Thyroid gland (tissue), 4 donors: ENCODE data around the gene PCK2. TPM values are rescaled to one million over a fixed set of nuclear protein-coding genes. Genes with fewer than 3 reads are reported as not detected.

ENCODE experiments used
- DNase-seq, 2 donors: peaks; one replicate each; pipeline ENCODE4 v3.0.0-alpha.2; 2019
- H3K27ac ChIP-seq, 3 donors: fragments of 200-600 bp; sonication (generic); 1 replicate in 2 of 3; 2 replicates in 1 of 3; pipeline ENCODE4 v1.5.1; 2016 to 2019; ENCODE audit warnings: mild to moderate bottlenecking in 1 of 3, moderate library complexity in 1 of 3
- H3K27me3 ChIP-seq: fragments of 200-600 bp; sonication (generic); one replicate; pipeline ENCODE4 v1.5.1; 2019
- H3K36me3 ChIP-seq, 2 donors: fragments of 200-600 bp; sonication (generic); one replicate each; pipeline ENCODE4 v1.5.1; 2016 to 2019
- H3K4me1 ChIP-seq, 2 donors: fragments of 200-600 bp; sonication (generic); one replicate each; pipeline ENCODE4 v1.5.1; 2017 to 2019
- H3K4me3 ChIP-seq, 3 donors: fragments of 200-600 bp; sonication (generic); replicated peaks in 1 of 3; 1 replicate in 2 of 3; 2 replicates in 1 of 3; pipeline ENCODE4 v1.5.1; 2016; ENCODE audit warnings: mild to moderate bottlenecking in 1 of 3
- H3K9me3 ChIP-seq: fragments of 200-600 bp; sonication (generic); one replicate; pipeline ENCODE4 v1.5.1; 2017
- CTCF ChIP-seq, 6 experiments: fragments of 200-600 bp in 3 of 6; fragments of 450-650 bp in 3 of 6; sonication (generic) in 3 of 6; IDR thresholded peaks; one replicate each; pipeline ENCODE4 v1.5.1; 2016 to 2019; ENCODE audit warnings: antibody characterized with exemption in 6 of 6, mild to moderate bottlenecking in 2 of 6, inconsistent platforms in 1 of 6, moderate library complexity in 1 of 6
- POLR2A ChIP-seq, 2 donors: fragments of 450-650 bp; IDR thresholded peaks; one replicate each; pipeline ENCODE4 v1.6.1; 2017; ENCODE audit warnings: antibody characterized with exemption in 2 of 2, mild to moderate bottlenecking in 2 of 2, moderate library complexity in 1 of 2
- WGBS, 2 donors: methylation state at CpG; one replicate each; pipeline ENCODE4 v1.1.5; 2017; 5-methylcytosine and 5-hydroxymethylcytosine counted together
- intact Hi-C: fragments of 100-400 bp; cut with DNase I; formaldehyde crosslinking; loops from one replicate; pipeline ENCODE4 v1.15.1; 2023
- total RNA-seq, 4 donors: library from RNA; depleted of rRNA; stranded (reverse); fragments of >200 nt; gene quantifications; one replicate each; pipeline ENCODE4 v1.2.3, GENCODE V29; 2016

PCK2 gene
- total RNA-seq, 4 donors from 2014 or later = 29.8 to 47.4 (median 39.3) TPM

- no peaks in the 10 kb centered on the region for H3K27me3 ChIP-seq
- peak overlapping the region; percentile 29 to 62 (median 50) for H3K27ac ChIP-seq
- 39 to 48% methylated on average over 5 of the region's 5 CpGs for WGBS, 2 donors
- peaks cover 15 to 28% of the 10 kb centered on the region in 2 donors for H3K4me1 ChIP-seq
- no peak overlapping the region for H3K4me3 ChIP-seq
- DNase-seq = no peak
- no peaks in the 10 kb centered on the region for H3K36me3 ChIP-seq
- intact Hi-C loops = loop anchor here (5.0 kb wide), 1 partner anchor 51 kb away; no protein-coding TSS in a partner anchor
- no peak for TF ChIP-seq POLR2A (IDR thresholded peaks at IDR 0.05)
- no peak for TF ChIP-seq CTCF (IDR thresholded peaks at IDR 0.05)
- no peaks in the 10 kb centered on the region for H3K9me3 ChIP-seq
These were observed 14.3 kb downstream of the PCK2 start for GRCh38 chr14:24108336-24108874.

GRCh38 chr14:24110060-24110459 lies 15.9 kb downstream of the PCK2 start:
- Histone ChIP-seq H3K27me3 (no peaks in the 10 kb centered on the region), H3K4me3 (no peak overlapping the region), H3K27ac (no peak overlapping the region), H3K36me3 (no peaks in the 10 kb centered on the region), H3K9me3 (no peaks in the 10 kb centered on the region), H3K4me1 (peaks cover 15 to 28% of the 10 kb centered on the region in 2 donors)
- no peak for TF ChIP-seq CTCF (IDR thresholded peaks at IDR 0.05)
- no peak for TF ChIP-seq POLR2A (IDR thresholded peaks at IDR 0.05)
- DNase-seq = no peak
- 88 to 89% methylated on average over 9 of the region's 9 CpGs for WGBS, 2 donors
- intact Hi-C loops = no loop called here

- H3K4me1 ChIP-seq = peaks cover 16 to 26% of the 10 kb centered on the region in 2 donors
- intact Hi-C loops = no loop called here
- no peaks in the 10 kb centered on the region for H3K9me3 ChIP-seq
- no peak for TF ChIP-seq POLR2A (IDR thresholded peaks at IDR 0.05)
- no peak for TF ChIP-seq CTCF (IDR thresholded peaks at IDR 0.05)
- H3K27ac ChIP-seq = no peak overlapping the region
- WGBS, 2 donors = 30 to 76% methylated on average over 1 of the region's 1 CpG
- DNase-seq = no peak
- H3K27me3 ChIP-seq = no peaks in the 10 kb centered on the region
- no peaks in the 10 kb centered on the region for H3K36me3 ChIP-seq
- H3K4me3 ChIP-seq = no peak overlapping the region
These were observed 16.4 kb downstream of the PCK2 start for GRCh38 chr14:24110523-24110922.

GRCh38 chr14:24113379-24113800 lies 19.3 kb downstream of the PCK2 start:
- no peak for DNase-seq
- intact Hi-C loops = no loop called here
- peaks cover 5 to 11% of the 10 kb centered on the region in 2 donors for H3K36me3 ChIP-seq
- no peak for TF ChIP-seq POLR2A (IDR thresholded peaks at IDR 0.05)
- TF ChIP-seq CTCF (IDR thresholded peaks at IDR 0.05) = no peak
- no peaks in the 10 kb centered on the region for H3K27me3 ChIP-seq
- H3K9me3 ChIP-seq = no peaks in the 10 kb centered on the region
- peak overlapping the region; percentile 98 to 100 (median 99) for H3K27ac ChIP-seq
- WGBS, 2 donors = 20 to 26% methylated on average over 13 of the region's 15 CpGs
- H3K4me3 ChIP-seq = peak overlapping the region; percentile 63 to 97 (median 90)
- peaks cover 14 to 16% of the 10 kb centered on the region in 2 donors for H3K4me1 ChIP-seq

- Histone ChIP-seq H3K4me1 (peaks cover 13 to 14% of the 10 kb centered on the region in 2 donors), H3K4me3 (peak overlapping the region; percentile 63 to 97 (median 90)), H3K27ac (peak overlapping the region; percentile 98 to 100 (median 99)), H3K9me3 (no peaks in the 10 kb centered on the region), H3K36me3 (peaks cover 10 to 17% of the 10 kb centered on the region in 2 donors), H3K27me3 (no peaks in the 10 kb centered on the region)
- DNase-seq = peak; percentile 85 to 90
- TF ChIP-seq CTCF (IDR thresholded peaks at IDR 0.05) (peak in 1 of 6 experiments; percentile 7), POLR2A (IDR thresholded peaks at IDR 0.05) (peak; percentile 25 to 80)
- WGBS, 2 donors = 0 to 1% methylated on average over 32 to 42 of the region's 42 CpGs
- intact Hi-C loops = no loop called here
These were observed 19.9 kb downstream of the PCK2 start for GRCh38 chr14:24113801-24114531.
